ENCODE data around the gene DDX55.

Gene DDX55

DNA sequence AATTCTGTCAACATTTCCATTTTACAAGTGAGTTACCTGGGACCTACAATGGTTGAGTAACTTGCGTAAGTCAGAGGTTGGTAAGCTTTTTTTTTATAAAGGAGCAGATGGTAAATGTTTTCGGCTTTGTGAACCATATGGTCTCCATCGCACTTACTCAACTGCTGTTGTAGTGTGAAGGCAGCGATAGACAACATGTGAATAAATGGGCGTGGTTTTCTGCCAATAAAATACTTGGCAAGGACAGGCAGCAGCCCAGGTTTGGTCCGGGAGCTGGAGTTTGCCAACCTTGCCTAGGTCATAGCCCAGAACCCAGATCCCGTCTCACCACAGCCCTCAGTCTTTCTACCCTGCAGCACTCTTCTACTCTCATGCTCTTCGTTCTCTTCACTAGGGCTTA, 6.3 kb downstream of the DDX55 start:
- no peak for DNase-seq (ENCODE audit: low read depth in 2 of 2)

DNA sequence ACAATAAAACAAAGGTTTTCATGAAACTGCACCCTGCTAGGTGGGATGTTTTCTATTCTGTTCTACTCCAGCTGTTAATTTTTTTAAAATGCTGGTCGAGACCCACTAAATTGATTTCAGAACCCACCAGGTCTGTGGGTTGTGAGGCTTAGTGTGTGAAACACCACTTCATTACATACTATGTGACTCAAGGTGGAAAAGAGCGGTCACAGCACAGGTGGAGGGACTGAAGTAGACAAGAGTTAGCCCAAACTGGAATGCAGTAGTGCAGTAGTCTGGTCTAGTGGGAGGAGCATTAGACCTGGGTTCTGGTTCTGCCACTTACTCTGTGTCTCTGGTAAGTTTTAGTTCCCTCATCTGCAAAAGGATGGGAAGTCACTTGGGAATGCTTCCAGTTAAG, 12.2 kb downstream of the DDX55 start:
- DNase-seq (ENCODE audit: low read depth in 2 of 2): no peak

DNA sequence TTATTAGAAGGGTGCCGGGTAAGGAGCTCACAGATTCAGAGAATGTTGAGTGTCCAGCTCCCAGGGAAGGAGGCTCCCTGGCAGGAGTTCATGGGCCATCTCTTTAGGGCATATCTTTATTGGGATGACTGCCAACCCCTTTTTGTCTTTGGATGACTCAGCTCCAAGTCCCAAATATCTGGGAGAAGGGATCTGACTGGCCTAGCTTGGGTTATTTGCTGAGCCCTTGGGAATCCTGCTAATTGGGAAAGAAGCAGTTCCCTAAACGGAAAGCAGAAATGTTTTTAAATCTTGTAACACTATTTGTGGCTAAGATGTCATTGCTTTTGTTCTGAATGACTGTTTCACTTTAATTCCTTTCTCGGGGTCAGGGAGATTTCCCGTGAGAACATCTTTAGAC, 12.6 kb downstream of the DDX55 start:
- no peak for DNase-seq (ENCODE audit: low read depth in 2 of 2)

DNA sequence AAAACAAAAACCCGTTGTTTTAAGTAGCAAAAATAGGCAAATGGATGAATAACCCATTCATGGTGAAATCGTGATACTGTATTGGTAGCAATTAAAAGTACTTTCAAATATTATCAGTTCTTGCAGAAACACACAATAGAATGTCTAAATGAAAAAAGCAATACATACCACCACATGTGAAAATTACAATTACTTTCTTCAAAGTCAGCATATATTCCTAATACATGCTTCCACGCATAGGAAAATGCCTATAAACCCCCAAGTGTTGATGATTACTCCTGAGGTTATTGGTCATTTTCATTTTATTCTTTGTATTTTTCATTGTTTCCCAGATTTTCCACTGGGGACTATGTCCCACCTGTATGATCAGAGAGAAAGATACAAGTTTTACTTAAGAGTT, 15.2 kb downstream of the DDX55 start:
- DNase-seq (ENCODE audit: low read depth in 2 of 2): no peak

DNA sequence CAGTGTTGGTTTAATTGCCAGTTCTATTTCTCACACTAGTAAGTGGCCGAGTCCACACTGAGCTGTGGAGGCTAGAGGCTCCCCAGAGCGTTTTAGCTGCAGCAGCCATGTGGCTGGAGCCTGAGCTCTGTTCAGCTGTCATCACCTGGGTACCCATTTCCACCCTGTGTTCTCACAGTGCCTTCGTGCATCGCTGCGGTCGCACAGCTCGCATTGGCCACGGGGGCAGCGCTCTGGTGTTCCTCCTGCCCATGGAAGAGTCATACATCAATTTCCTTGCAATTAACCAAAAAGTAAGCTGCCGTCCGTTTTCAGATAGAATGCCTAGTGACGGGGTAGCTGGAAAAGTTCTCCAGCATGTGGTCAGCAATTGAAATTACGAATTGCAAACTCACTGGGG, 15.7 kb downstream of the DDX55 start:
- no peak for DNase-seq (ENCODE audit: low read depth in 2 of 2)

DNA sequence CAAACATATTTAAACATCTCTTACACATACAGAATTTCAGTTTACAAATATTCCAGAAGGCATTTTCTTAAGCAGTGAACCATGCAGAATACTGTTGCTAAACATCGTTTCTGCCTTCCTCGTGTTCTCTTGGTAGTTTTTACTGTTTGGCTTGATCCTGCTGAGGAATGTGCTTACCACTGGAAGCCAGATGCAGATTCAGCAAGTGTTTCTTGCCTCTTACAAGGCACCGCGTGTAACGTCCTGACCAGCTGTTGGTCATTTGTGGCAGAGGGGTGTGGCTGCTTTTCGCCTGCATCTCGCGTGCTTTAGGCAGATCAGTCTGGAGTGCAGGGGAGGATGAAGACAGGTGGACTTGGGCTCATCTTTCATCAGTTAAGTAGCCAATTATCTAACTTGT, 19.2 kb downstream of the DDX55 start:
- DNase-seq (ENCODE audit: low read depth in 2 of 2): no peak

DNA sequence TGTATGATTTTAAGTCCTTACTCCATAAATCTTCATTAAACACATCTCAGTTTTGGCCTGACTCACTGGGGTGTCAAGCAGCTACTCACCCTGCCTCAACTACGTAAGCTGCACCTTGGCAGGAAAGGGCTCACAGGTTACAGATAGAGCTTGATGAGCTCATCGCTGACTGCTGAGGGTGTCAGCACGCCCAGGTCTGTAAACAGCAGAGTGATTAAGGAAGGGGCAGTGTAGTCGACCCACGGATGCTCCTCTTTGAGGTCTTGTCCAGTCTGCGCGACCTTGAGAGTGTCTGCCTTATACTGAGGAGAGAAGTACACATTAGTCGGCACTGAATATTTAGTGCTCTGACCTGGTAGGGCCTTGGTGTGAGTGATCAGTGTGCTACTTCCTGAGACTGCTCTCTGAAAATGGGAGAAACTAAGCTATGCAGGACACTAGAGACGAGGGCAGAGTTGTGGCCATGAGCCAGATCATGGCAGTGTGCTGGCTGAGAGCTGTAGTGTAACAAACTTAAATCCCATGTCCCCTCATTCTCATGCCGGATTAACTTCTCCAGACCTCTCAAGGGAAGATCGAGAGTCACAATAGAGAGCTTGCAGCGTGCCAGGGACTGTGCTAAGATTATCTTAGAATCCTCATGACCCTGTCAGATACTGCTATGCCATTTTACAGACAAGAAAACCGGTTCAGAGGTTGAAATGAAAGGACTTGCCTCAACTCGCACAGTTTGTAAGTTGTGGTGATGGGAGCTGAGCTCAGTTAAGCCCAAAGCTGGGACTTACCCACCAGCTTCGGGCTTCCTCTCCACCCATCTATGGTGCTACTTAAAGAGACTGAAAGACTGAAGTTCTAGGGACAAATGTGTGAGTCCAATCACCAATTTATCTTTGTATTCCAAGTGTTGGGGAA, 20.0 kb downstream of the DDX55 start:
- DNase-seq (ENCODE audit: low read depth in 2 of 2): no peak

DNA sequence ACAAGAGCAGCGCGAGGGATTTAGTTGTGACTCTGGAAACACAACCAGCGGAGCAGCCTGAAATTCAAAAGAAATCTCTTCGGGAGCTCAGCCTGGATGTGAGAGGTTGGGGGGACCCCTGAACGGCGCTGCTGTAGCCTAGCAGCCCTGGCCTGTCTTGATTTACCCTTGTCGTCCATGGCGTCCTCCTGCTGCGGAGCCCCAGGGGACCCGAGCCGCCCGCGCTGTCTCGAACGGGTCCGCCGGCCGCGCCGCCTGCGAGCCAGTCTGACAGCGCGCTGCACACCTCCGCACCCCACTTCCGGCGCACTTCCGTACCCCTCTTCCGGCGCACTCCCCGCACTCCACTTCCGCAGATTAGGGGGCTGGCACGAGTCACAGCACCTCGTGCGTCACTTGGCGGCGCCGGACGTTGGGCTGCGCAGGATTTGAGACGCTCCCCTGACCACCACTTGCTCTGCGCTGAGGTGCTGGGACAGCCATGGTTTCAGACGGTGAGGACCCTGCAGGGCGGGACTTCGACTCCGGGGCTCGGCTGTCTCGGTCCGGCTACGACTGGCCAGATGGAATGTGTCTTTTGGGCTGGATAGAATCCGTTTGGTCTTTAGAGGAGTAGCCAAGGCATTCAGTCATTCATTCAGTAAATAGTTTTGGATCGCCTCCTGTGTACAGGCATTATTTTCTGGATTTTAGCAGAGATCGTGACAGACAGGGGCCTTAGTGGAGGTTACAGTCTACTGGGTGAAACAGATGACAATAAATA, 31.7 kb downstream of the DDX55 start, which contains the start of the genes EIF2B1 and GTF2H3:
Gene EIF2B1, minus strand, starts transcription at position 308 of the 763 bp plus-strand sequence. Its CDS starts 129 bp downstream, at position 179.
Gene GTF2H3, plus strand, starts transcription at position 451 of the 763 bp plus-strand sequence. Its CDS starts 31 bp downstream, at position 482.
- DNase-seq (ENCODE audit: low read depth in 2 of 2): peak; percentile 92 to 95

DNA sequence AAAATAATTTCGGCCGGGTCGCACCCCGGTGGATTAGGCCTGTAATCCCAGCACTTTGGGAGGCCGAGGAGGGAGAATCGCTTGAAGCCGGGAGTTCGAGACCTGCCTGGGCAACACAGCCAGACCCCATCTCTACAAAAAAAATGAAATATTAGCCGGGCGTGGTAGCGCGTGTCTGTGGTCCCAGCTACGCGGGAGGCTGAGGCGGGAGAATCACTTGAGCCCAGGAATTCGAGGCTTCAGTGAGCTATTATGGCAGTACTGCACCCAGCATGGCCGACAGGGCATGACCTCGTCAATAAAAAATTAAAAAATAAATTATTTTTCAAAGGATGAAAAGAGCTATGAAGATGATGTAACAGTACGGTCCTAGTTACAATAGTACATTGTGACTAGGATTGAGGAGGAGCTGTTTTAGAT, 32.3 kb downstream of the DDX55 start:
- DNase-seq (ENCODE audit: low read depth in 2 of 2): no peak

DNA sequence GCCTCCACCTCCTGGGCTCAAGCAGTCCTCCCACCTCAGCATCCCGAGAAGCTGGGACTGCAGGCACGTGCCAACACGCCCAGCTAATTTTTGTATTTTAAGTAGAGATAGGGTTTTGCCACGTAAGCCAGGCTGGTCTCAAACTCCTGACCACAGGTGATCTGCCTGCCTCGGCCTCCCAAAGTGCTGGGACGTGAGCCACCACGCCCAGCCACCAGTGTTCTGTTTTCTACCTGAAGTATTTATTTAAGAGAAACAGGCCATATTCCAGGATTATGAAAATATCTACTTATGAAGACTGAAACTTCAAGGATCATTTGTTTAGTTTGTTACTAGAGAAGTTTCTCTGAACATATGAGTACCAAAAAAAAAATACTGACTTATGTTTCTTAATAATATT, 42.0 kb downstream of the DDX55 start:
- no peak for DNase-seq (ENCODE audit: low read depth in 2 of 2)

DNA sequence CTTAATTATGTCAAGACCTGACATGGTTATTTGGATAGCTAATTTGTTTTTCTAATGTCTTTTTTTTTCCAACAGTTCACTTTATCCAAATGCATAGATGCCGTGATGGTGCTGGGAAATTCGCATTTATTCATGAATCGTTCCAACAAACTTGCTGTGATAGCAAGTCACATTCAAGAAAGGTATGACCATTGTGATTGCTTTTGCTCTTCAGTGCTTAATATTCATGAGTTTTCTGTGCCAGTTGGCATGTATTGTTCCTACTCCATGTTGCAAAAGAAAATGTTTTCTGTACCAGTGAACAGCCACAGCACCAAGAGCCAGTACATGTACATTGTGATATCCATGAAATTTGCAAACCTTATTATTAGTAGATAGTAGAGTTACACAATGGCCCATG, 43.5 kb downstream of the DDX55 start:
- no peak for DNase-seq (ENCODE audit: low read depth in 2 of 2)

DNA sequence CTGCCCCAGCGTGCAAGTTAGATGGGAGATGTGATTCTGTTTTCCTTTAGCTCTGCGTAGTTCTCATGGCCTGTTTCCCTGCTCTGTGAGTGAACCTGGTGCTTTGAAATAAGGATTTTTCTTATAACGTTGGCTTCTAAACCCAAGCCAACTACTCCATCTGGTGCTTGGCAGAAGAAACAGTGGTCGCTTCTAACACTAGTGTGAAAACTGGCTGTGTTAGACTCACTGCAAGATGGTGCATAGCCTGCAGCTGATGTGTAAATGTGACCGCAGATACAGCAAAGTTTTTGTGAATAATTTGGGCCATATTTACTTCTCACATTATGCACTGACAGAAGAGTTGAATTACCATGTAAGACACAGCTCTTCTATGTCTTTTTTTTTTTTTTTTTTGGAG, 44.0 kb downstream of the DDX55 start:
- no peak for DNase-seq (ENCODE audit: low read depth in 2 of 2)

DNA sequence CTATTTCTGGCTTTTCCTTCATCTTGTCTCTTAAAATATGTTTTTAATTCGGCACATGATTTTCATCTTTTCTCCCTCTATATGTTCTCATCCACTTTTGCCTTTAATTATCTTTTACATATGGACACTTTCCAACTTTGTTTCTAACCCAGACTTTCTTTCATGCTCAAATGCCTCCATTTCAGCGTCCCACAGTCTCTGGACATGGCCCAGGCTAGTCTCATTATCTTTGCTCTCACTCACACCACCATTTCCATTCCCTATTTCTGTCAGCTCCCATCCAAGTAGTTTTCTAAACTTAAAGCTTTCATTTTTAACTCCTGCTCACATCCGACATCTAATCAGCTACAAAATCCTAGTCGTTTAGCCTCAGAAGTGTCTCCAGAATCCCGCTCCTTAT, 46.5 kb downstream of the DDX55 start:
- DNase-seq (ENCODE audit: low read depth in 2 of 2): no peak

DNA sequence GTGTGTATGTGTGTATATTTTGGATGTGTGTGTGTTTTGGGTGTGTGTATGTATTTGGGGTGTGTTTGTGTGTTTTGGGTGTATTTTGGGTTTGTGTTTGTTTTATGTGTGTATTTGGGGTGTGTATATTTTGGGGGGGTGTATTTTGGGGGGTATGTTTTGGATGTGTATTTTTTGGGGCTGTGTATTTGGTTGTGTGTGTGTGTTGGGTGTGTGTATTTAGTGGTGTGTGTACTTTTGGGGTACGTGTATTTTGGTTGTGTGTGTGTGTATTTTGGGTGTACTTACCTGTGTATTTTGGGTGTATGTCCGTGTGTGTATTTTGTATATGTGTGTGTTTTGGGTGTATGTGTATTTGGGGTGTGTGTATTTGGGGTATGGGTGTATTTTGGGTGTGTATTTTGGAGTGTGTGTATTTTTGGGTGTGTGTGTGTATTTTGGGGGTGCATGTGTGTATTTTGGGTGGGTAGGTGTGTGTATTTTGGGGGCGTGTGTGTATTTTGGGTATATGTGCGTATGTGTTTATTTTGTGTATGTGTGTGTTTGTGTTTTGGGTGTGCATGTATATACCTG, 52.3 kb downstream of the DDX55 start:
- DNase-seq (ENCODE audit: low read depth in 2 of 2): no peak

DNA sequence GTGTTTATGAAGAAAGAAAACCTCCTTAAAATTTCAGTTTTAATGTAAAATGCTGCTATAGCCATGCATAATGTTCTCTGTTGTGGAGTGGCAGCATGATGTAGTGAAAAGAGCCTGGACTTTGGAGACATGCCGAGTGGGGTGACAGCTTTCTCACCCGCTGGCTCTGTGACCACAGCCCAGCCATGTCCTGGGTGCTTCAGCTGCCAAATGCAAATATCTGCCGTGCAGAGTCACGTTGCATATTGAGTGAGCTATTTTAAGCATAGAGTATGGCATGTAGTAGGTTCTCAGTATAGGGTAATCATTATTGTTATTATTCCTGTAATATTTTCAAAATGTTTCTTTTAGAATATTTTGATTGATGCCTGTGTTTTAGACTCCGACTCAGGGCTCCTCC, 53.5 kb downstream of the DDX55 start:
- no peak for DNase-seq (ENCODE audit: low read depth in 2 of 2)

DNA sequence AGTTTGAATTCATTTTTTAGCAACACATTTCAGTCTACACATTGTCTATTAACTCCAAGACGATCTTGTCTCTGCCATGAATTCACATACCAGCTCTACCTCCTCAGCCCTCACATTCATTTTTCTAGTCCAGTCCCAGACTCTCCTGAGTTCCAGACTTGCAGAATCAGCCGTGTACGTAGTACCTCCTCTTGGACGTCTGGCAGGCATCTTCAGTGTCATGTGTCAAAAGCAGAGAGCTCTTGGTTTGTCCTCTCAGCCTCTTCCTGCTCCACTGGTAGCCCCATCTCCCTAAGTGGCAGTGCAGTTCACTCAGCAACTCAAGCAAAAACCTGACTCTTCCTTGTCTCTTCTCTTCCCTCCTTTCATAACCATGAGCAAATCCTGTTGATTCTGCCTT, 54.5 kb downstream of the DDX55 start:
- DNase-seq (ENCODE audit: low read depth in 2 of 2): no peak

DNA sequence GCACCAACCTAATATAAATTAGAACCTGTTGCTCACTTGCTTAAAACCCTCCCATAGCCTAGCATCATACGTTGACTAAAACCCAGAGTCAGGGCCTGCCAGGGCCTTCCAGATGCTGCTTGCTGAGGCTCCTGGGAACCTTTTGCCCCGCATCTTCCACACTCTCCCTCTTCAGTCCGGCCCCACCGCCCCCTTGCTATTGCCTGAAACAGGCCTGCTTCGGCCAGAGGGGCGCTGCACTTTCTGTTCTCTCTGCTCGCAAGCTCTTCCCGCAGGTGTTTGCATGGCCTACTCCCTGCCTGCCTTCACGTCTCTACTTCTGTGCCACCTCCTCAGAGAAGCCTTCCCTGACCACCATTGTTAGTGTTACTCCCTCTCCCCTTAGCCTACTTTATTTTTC, 55.3 kb downstream of the DDX55 start:
- DNase-seq (ENCODE audit: low read depth in 2 of 2): no peak

DNA sequence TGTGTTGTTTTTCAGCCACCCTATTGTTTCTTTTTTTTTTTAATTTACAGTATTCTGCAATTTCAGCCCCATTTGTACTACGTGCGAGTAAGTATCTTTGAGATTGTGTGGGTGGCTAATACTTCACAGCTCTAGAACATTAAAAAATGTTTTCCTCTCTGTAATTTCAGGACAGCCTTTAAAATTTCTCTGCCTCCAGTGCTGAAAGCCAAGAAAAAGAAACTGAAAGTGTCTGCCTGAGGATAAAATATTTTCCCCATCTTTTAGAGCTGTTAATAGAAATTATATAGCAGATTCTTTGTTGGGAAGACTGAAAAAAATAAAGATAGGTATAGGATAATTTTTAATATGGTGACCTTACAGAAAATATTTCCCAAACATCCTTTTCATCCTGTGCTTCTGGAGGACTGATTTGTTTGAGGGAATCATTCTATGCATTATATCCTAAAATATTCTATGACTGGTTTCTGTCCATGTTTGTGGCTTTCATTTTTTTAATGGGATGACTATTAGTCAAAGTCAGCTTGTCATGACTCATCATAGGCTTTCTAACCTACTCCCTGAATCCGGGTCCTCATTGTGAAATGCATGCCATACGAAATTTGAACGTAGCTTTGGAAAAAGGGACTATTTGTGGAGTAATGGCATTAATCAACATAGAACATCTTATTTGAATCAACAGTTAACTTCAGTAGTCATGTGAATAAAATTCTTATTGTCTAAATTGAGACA, 58.3 kb downstream of the DDX55 start:
- DNase-seq (ENCODE audit: low read depth in 2 of 2): no peak

DNA sequence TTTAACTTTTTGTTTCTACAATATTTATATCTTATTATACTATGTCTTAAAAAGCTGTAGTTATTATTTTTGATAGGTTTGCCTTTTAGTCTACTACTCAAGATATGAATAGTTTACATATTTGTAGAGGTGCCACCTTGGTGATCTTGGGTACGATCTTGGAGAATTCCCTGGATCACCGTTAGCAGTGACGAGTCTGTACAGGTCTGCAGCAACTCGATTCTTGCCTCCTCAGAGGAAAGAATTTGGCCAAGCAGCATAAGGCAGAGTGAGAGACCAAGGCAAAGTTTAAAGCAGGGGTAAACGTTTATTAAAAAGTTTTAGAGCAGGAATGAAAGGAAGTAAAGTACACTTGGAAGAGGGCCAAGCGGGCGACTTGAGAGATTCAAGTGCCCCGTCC, 65.9 kb downstream of the DDX55 start:
- no peak for DNase-seq (ENCODE audit: low read depth in 2 of 2)
